GM12878 (cell line): ENCODE measurements around the gene HLA-A. TPM values are rescaled to one million over a fixed set of nuclear protein-coding genes. Genes with fewer than 3 reads are reported as not detected.
A peak's percentile ranks its signal among the peaks of the same experiment; 100 is the strongest.
"Not testable (repeated sequence)": the region's sequence is repeated elsewhere in the genome, so short reads cannot be mapped to it uniquely, and the experiment has no call there.

ENCODE experiments used
- ATAC-seq: fragments of 200-7000 bp; cut with Tn5 transposase; 3 replicates; pipeline ENCODE4 v1.9.1; 2020; ENCODE audit warnings: mild to moderate bottlenecking, moderate library complexity
- BruUV-seq: library from RNA; stranded (reverse); fragments of 400-500 nt; replicated peaks from 2 replicates; lab custom pipeline; 2021; lab: Mats Ljungman, UMichigan
- CTCF ChIA-PET: fragments of 300-600 bp; sonication (Branson Sonifier 250); formaldehyde crosslinking; extraction: SDS; loops from one replicate; lab custom pipeline; 2021; ENCODE audit warnings: inconsistent platforms; lab: Yijun Ruan, JAX
- POLR2A ChIA-PET: fragments of 350-600 bp; formaldehyde crosslinking; extraction: SDS; loops from one replicate; lab custom pipeline; 2021; ENCODE audit warnings: inconsistent platforms; lab: Charles Lee
- RAD21 ChIA-PET: fragments of 300-600 bp; sonication (Branson Sonifier 250); formaldehyde crosslinking; loops from one replicate; lab custom pipeline; 2023; ENCODE audit warnings: antibody characterized with exemption; ENCODE audit not compliant: unreplicated experiment; lab: Charles Lee
- SMC1A ChIA-PET: fragments of 300-600 bp; sonication (Branson Sonifier 250); formaldehyde crosslinking; loops from one replicate; lab custom pipeline; 2023; ENCODE audit not compliant: unreplicated experiment, uncharacterized antibody; lab: Charles Lee
- DNase-seq: peaks from one replicate; pipeline ENCODE4 v3.0.0-alpha.2; 2011; ENCODE audit warnings: low read depth, low spot score
- FAIRE-seq: peaks from 3 replicates; lab custom pipeline; 2011; peaks lifted over from hg19 to GRCh38; lab: Jason Lieb, UNC
- H2AFZ ChIP-seq: 2 replicates; pipeline ENCODE4 v1.6.0; 2011; ENCODE audit warnings: low read depth, low read length, control low read depth; ENCODE audit not compliant: control insufficient read depth
- H3K27ac ChIP-seq: 2 replicates; pipeline ENCODE4 v1.5.1; 2011; ENCODE audit warnings: control low read depth; ENCODE audit not compliant: control insufficient read depth, insufficient read depth
- H3K27me3 ChIP-seq, 2 experiments: replicated peaks in 1 of 2; 2 replicates each; pipeline versions ENCODE4 v1.6.0 to v1.6.1; 2011; ENCODE audit warnings: low read length in 1 of 2; ENCODE audit not compliant: control insufficient read depth in 2 of 2, insufficient read depth in 2 of 2
- H3K36me3 ChIP-seq, 2 experiments: 2 replicates each; pipeline ENCODE4 v1.5.1; 2011; ENCODE audit warnings: low read length in 1 of 2; ENCODE audit not compliant: control insufficient read depth in 2 of 2, insufficient read depth in 2 of 2
- H3K4me1 ChIP-seq: 2 replicates; pipeline ENCODE4 v1.6.1; 2011; ENCODE audit warnings: mild to moderate bottlenecking, low read length, moderate library complexity, mixed read lengths; ENCODE audit not compliant: control insufficient read depth, insufficient read depth
- H3K4me2 ChIP-seq: 2 replicates; pipeline ENCODE4 v1.6.0; 2011; ENCODE audit warnings: control low read depth; ENCODE audit not compliant: control insufficient read depth, insufficient read depth
- H3K4me3 ChIP-seq: fragments of 200-600 bp; sonication (generic); 2 replicates; pipeline ENCODE4 v1.5.1; 2016
- H3K79me2 ChIP-seq: 2 replicates; pipeline ENCODE4 v1.6.0; 2011; ENCODE audit warnings: low read length; ENCODE audit not compliant: control insufficient read depth, insufficient read depth
- H3K9ac ChIP-seq: 2 replicates; pipeline ENCODE4 v1.8.0; 2011; ENCODE audit warnings: low read length, control low read depth, mixed read lengths; ENCODE audit not compliant: control insufficient read depth, insufficient read depth
- H3K9me3 ChIP-seq: replicated peaks from 3 replicates; pipeline ENCODE4 v1.5.1; 2011; ENCODE audit warnings: mild to moderate bottlenecking, low read length; ENCODE audit not compliant: control insufficient read depth, insufficient read depth
- H4K20me1 ChIP-seq: 2 replicates; pipeline ENCODE4 v1.6.0; 2011; ENCODE audit not compliant: control insufficient read depth, insufficient read depth
- BHLHE40 ChIP-seq, 2 experiments: fragments of 450-650 bp in 1 of 2; IDR thresholded peaks; 2 replicates each; pipeline ENCODE4 v1.6.1; 2011 to 2017; ENCODE audit warnings: low read depth in 2 of 2, borderline replicate concordance in 1 of 2, improper control_type of control experiment in 1 of 2, low read length in 1 of 2, mild to moderate bottlenecking in 1 of 2
- CREM ChIP-seq: IDR thresholded peaks from 2 replicates; pipeline ENCODE4 v1.6.1; 2014; ENCODE audit warnings: antibody characterized with exemption, low read depth
- GABPA ChIP-seq: IDR thresholded peaks from 2 replicates; pipeline ENCODE4 v1.6.1; 2014; ENCODE audit warnings: antibody characterized with exemption, low read depth, mild to moderate bottlenecking, inconsistent platforms
- IRF5 ChIP-seq: fragments of 450-650 bp; IDR thresholded peaks from 2 replicates; pipeline ENCODE4 v1.6.1; 2017; ENCODE audit warnings: borderline replicate concordance
- JUNB ChIP-seq: IDR thresholded peaks from 2 replicates; pipeline ENCODE4 v1.6.1; 2016; ENCODE audit warnings: antibody characterized with exemption, mild to moderate bottlenecking
- NFYA ChIP-seq: IDR thresholded peaks from 2 replicates; pipeline ENCODE4 v1.6.1; 2011; ENCODE audit warnings: low read depth, mild to moderate bottlenecking, low read length, improper control_type of control experiment, borderline replicate concordance
- PKNOX1 ChIP-seq: fragments of 450-650 bp; IDR thresholded peaks from 2 replicates; pipeline ENCODE4 v1.6.1; 2016; ENCODE audit warnings: mild to moderate bottlenecking
- RAD51 ChIP-seq: fragments of 450-650 bp; IDR thresholded peaks from 2 replicates; pipeline ENCODE4 v1.6.1; 2016; ENCODE audit warnings: moderate library complexity, mild to moderate bottlenecking, inconsistent platforms
- WGBS: methylation state at CpG from one replicate; pipeline ENCODE4 v1.1.6; 2016; ENCODE audit warnings: low lambda C conversion rate; ENCODE audit not compliant: insufficient replicate concordance, insufficient coverage; ENCODE audit errors: missing lambda C conversion rate; 5-methylcytosine and 5-hydroxymethylcytosine counted together
- in situ Hi-C: fragments of 300-500 bp; cut with MboI; formaldehyde crosslinking; loops from 9 replicates; pipeline ENCODE4 v1.14.3; 2018; ENCODE audit warnings: mixed read lengths
- intact Hi-C: fragments of 100-400 bp; cut with micrococcal nuclease; formaldehyde crosslinking; loops from one replicate; pipeline ENCODE4 v1.14.2; 2022; ENCODE audit not compliant: unreplicated experiment
- polyA plus RNA-seq, 11 experiments: library from polyadenylated mRNA; depleted of rRNA in 4 of 11; unstranded in 6 of 11; stranded (reverse) in 5 of 11; fragments of >200 nt; fragmentation: Nextera tagmentation in 4 of 11; fragmentation: Illumina TruSeq in 1 of 11; extraction: Ambion mirVana in 4 of 11; extraction: Trizol in 1 of 11; gene quantifications; 1 replicate in 1 of 11; 2 replicates in 10 of 11; pipeline versions ENCODE4 v1.2.1 to v1.2.3, GENCODE V29; 2011 to 2016; ENCODE audit warnings: inconsistent platforms in 2 of 11, missing spikeins in 2 of 11, low read depth in 1 of 11
- total RNA-seq, 4 experiments: library from RNA; depleted of rRNA in 3 of 4; stranded (reverse); fragments of >200 nt in 3 of 4; fragmentation: Illumina TruSeq in 1 of 4; extraction: Trizol in 1 of 4; gene quantifications; 2 replicates each; pipeline versions ENCODE4 v1.2.1 to v1.2.3, GENCODE V29; 2013 to 2021

Gene HLA-A
- total and polyA plus RNA-seq, 10 of the 15 experiments (the other 5 are each of a cell fraction or from before 2014, with no cell fraction given), result 129 to 1,155 (median 749) TPM

GRCh38 chr6:29927841-29928388 lies 14.4 kb upstream of the HLA-A start:
- ChIA-PET RAD21 (no interaction called here), CTCF (no interaction called here), POLR2A (interaction anchor here (0.5 to 1.1 kb wide), 2 partner anchors 14 to 206 kb away, joined by 4 to 5 read pairs; no protein-coding TSS in a partner anchor), SMC1A (no interaction called here)
- Histone ChIP-seq H4K20me1 (no peaks in the 10 kb centered on the region), H3K9ac (no peak overlapping the region), H3K27ac (no peak overlapping the region), H3K9me3 (no peaks in the 10 kb centered on the region), H3K4me2 (no peak overlapping the region), H3K4me3 (no peak overlapping the region), H3K79me2 (peaks cover 7% of the 10 kb centered on the region), H2AFZ (no peak overlapping the region), H3K36me3 (no peaks in the 10 kb centered on the region), H3K4me1 (no peaks in the 10 kb centered on the region; the same call in 1 of the 2 replicates), H3K27me3 (no peaks in the 10 kb centered on the region)
- FAIRE-seq, result no peak
- no peak for DNase-seq
- in situ Hi-C loops (no loop called here), intact Hi-C loops (no loop called here)
- WGBS, result 45% methylated on average over 6 of the region's 6 CpGs
- no TSS peak for BruUV-seq
- ATAC-seq, result no peak
- TF ChIP-seq CREM (no peak), NFYA (no peak), IRF5 (no peak), JUNB (no peak), GABPA (no peak)

GRCh38 chr6:29930047-29930446 lies 12.3 kb upstream of the HLA-A start:
- H3K9ac ChIP-seq, H3K4me2 ChIP-seq, intact Hi-C loops, DNase-seq, RAD21 ChIA-PET, H3K27ac ChIP-seq, ATAC-seq, H3K36me3 ChIP-seq, BruUV-seq, in situ Hi-C loops, H4K20me1 ChIP-seq, H3K4me1 ChIP-seq, H2AFZ ChIP-seq, H3K27me3 ChIP-seq, H3K9me3 ChIP-seq, H3K4me3 ChIP-seq, FAIRE-seq, H3K79me2 ChIP-seq: not testable (repeated sequence)
- WGBS, result 80% methylated on average over 7 of the region's 7 CpGs
- TF ChIP-seq PKNOX1, result peak; percentile 53
- peak in 1 of 2 experiments; percentile 56; a peak in 1 of 4 replicates for TF ChIP-seq BHLHE40 (IDR thresholded peaks at IDR 0.05; ENCODE audit: borderline replicate concordance in 1 of 2, low read depth in 2 of 2, low read length in 1 of 2)
- TF ChIP-seq RAD51, result peak; percentile 93
- ChIA-PET SMC1A (interaction anchor here (1.6 kb wide), 1 partner anchor 37 kb away, joined by 3 read pairs; no protein-coding TSS in a partner anchor), POLR2A (interaction anchor here (1.6 kb wide), 1 partner anchor 37 kb away, joined by 3 read pairs; no protein-coding TSS in a partner anchor), CTCF (interaction anchor here (1.6 kb wide), 1 partner anchor 9 kb away, joined by 5 read pairs; no protein-coding TSS in a partner anchor)
